ENCODE results near the gene LHB.
A peak's percentile ranks its signal among the peaks of the same experiment; 100 is the strongest.
"Not testable (repeated sequence)": the region's sequence is repeated elsewhere in the genome, so short reads cannot be mapped to it uniquely, and the experiment has no call there.

The LHB gene

DNA sequence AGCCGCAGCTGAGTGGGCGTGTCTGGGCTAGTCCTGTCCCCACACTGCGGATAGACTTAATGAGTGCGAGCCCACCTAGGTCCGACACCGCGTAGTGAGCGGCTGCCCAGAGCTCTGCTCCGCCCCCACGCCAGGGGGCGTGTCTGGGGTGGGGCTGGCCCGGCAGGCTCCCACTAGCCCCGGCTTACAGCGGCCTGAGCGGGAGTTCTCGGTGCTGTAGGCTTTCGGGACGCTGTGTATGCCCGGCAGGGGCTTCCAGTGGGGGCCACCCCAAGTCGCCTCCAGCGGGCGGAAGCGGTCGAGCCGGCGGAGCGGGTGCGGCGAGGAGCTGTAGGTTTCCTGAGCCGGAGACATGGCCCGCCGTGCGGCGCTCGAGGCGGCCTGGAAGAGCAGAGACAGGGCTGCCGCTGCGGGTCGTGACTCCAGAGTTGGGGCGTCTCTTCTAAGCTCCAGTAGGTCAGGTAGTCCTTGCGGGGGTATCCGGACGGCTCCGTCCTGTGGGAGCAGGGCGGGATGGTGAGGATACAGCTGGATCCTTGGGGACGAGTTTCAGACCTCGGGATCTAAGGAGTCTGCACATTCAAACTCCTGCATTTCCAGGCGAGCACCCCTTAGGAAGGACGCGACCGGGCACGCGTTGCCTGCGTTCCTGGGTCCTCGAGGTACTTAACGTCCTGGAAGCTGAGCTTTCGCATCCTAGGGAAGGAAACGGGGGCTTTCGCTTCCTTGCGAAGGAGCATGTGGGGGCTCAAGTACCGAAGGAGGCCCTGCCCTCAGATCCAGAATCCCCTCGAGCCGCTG is 39.4 kb upstream of the LHB start:
- peaks cover 4% of the 10 kb centered on the region for H3K4me1 ChIP-seq
- no peak overlapping the region for H3K9ac ChIP-seq
- H3K27me3 ChIP-seq (ENCODE audit: control insufficient read depth, insufficient read depth, low read length) = no peaks in the 10 kb centered on the region
- peak overlapping the region; percentile 70 for H3K4me3 ChIP-seq (ENCODE audit: low read depth, low read length)
- H3K79me2 ChIP-seq = no peaks in the 10 kb centered on the region
- H3K9me3 ChIP-seq (ENCODE audit: control insufficient read depth, low read length) = no peaks in the 10 kb centered on the region
- peak; percentile 34 for TF ChIP-seq CTCF (IDR thresholded peaks at IDR 0.05)
- no peak overlapping the region for H3K27ac ChIP-seq
- no peaks in the 10 kb centered on the region for H3K36me3 ChIP-seq (ENCODE audit: control insufficient read depth, insufficient read depth, low read length)
- peak overlapping the region; percentile 99 for H3K4me2 ChIP-seq (ENCODE audit: low read length)
- peak overlapping the region; percentile 91 for H2AFZ ChIP-seq

DNA sequence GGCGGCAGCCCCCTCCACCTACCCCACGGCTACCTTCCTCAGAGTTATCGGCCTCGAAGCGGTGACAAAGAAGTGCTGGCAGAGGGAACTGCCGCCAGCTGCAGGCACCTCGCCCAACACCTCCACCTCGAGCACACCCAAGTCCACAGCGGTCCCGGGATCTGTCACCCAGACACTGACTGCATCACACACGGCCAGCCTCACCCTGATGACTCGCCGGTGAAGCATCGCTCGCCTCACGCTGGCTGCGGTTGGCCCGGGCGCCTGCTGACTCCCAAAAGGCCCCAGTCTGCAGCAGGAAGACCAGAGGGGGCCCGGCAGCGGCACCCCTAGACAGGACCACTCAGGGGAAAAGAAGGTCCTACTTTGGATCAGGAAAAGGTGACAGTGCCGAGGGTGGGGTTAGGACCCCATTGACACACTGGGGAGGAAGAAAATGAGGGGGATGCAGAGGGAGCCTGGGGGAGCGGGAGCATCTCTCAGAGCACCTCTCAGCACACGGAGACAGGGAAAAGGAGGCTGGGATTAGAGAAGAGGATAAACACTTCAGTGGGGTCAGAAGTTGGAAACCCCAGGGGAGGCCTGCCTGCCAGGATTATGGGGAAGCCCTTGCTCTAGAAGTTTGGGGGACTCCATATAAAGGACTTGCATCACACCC is 33.6 kb upstream of the LHB start:
- not testable (repeated sequence) for H3K27ac ChIP-seq; H3K4me1 ChIP-seq; H3K36me3 ChIP-seq (ENCODE audit: control insufficient read depth, insufficient read depth, low read length); H3K79me2 ChIP-seq; H3K4me2 ChIP-seq (ENCODE audit: low read length); H2AFZ ChIP-seq; H3K27me3 ChIP-seq (ENCODE audit: control insufficient read depth, insufficient read depth, low read length); H3K4me3 ChIP-seq (ENCODE audit: low read depth, low read length); H3K9ac ChIP-seq; H3K9me3 ChIP-seq (ENCODE audit: control insufficient read depth, low read length)

GRCh38 chr19:49049834-49050233 is 32.9 kb upstream of the LHB start:
- H3K4me1 ChIP-seq; H3K27ac ChIP-seq; H3K4me3 ChIP-seq (ENCODE audit: low read depth, low read length); H2AFZ ChIP-seq; H3K79me2 ChIP-seq; H3K36me3 ChIP-seq (ENCODE audit: control insufficient read depth, insufficient read depth, low read length); H3K9ac ChIP-seq; H3K27me3 ChIP-seq (ENCODE audit: control insufficient read depth, insufficient read depth, low read length); H3K4me2 ChIP-seq (ENCODE audit: low read length); H3K9me3 ChIP-seq (ENCODE audit: control insufficient read depth, low read length): not testable (repeated sequence)

GRCh38 chr19:49049011-49049410 is 32.1 kb upstream of the LHB start, which contains the start of gene CGB8:
Gene CGB8 (minus strand): TSS chr19:49049111. CDS start chr19:49048739, 372 bp downstream.
- H3K36me3 ChIP-seq (ENCODE audit: control insufficient read depth, insufficient read depth, low read length); H3K27me3 ChIP-seq (ENCODE audit: control insufficient read depth, insufficient read depth, low read length): not testable (repeated sequence)

GRCh38 chr19:49043548-49043947 is 26.7 kb upstream of the LHB start, which contains the start of gene CGB5:
Gene CGB5 (plus strand): TSS chr19:49043848. CDS start chr19:49044210, 362 bp downstream.
- H3K27ac ChIP-seq = not testable (repeated sequence)

More at GRCh38 chr19:49049011-49049410, 32.1 kb upstream of the LHB start, which contains the start of gene CGB8:
- not testable (repeated sequence) for H3K4me2 ChIP-seq (ENCODE audit: low read length); H3K4me3 ChIP-seq (ENCODE audit: low read depth, low read length); H3K27ac ChIP-seq; H3K9ac ChIP-seq; H2AFZ ChIP-seq; H3K9me3 ChIP-seq (ENCODE audit: control insufficient read depth, low read length); H3K4me1 ChIP-seq; H3K79me2 ChIP-seq

DNA sequence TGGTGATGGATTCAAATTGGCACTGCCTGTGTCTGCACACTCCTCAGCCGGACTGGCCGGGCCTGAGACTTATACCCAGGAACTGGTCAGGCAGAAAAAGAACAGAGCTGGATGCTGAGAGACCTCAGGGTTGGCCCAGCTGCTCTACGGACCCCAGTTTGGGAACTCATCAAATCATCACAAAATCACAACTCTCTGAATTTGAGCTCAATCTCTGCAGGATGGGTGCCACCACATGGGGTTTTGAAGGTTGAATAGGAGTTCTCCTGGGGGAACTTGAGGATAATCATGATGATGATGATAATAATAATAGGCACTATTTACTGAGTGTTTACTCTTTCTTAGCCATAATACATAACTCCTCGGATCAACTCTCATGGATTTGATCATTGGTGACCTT is 25.8 kb upstream of the LHB start:
- H3K4me3 ChIP-seq (ENCODE audit: low read depth, low read length); H3K27me3 ChIP-seq (ENCODE audit: control insufficient read depth, insufficient read depth, low read length); H3K36me3 ChIP-seq (ENCODE audit: control insufficient read depth, insufficient read depth, low read length); H3K4me1 ChIP-seq; H3K79me2 ChIP-seq; H2AFZ ChIP-seq; H3K27ac ChIP-seq; H3K9ac ChIP-seq; H3K4me2 ChIP-seq (ENCODE audit: low read length); H3K9me3 ChIP-seq (ENCODE audit: control insufficient read depth, low read length): not testable (repeated sequence)

More at GRCh38 chr19:49043548-49043947, 26.7 kb upstream of the LHB start, which contains the start of gene CGB5:
- H3K4me2 ChIP-seq (ENCODE audit: low read length); H2AFZ ChIP-seq; H3K79me2 ChIP-seq; H3K9me3 ChIP-seq (ENCODE audit: control insufficient read depth, low read length); H3K27me3 ChIP-seq (ENCODE audit: control insufficient read depth, insufficient read depth, low read length); H3K36me3 ChIP-seq (ENCODE audit: control insufficient read depth, insufficient read depth, low read length); H3K4me1 ChIP-seq; H3K4me3 ChIP-seq (ENCODE audit: low read depth, low read length); H3K9ac ChIP-seq: not testable (repeated sequence)

DNA sequence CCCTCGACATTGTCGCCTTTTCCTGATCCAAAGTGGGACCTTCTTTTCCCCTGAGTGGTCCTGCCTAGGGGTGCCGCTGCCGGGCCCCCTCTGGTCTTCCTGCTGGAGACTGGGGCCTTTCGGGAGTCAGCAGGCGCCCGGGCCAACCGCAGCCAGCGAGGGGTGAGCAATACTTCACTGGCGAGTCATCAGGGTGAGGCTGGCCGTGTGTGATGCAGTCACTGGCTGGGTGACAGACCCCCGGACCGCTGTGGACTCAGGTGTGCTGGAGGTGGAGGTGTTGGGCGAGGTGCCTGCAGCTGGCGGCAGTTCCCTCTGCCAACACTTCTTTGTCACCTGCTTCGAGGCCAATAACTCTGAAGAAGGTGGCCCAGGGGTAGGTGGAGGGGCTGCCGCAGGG is 25.3 kb upstream of the LHB start:
- no peak overlapping the region for H2AFZ ChIP-seq
- H3K4me1 ChIP-seq = no peaks in the 10 kb centered on the region
- no peak overlapping the region for H3K4me2 ChIP-seq (ENCODE audit: low read length)
- no peaks in the 10 kb centered on the region for H3K79me2 ChIP-seq
- no peak overlapping the region for H3K4me3 ChIP-seq (ENCODE audit: low read depth, low read length)
- H3K9ac ChIP-seq = no peak overlapping the region
- H3K9me3 ChIP-seq (ENCODE audit: control insufficient read depth, low read length) = no peaks in the 10 kb centered on the region
- TF ChIP-seq CTCF (IDR thresholded peaks at IDR 0.05) = no peak
- H3K27ac ChIP-seq = no peak overlapping the region
- no peaks in the 10 kb centered on the region for H3K27me3 ChIP-seq (ENCODE audit: control insufficient read depth, insufficient read depth, low read length)
- H3K36me3 ChIP-seq (ENCODE audit: control insufficient read depth, insufficient read depth, low read length) = no peaks in the 10 kb centered on the region

DNA sequence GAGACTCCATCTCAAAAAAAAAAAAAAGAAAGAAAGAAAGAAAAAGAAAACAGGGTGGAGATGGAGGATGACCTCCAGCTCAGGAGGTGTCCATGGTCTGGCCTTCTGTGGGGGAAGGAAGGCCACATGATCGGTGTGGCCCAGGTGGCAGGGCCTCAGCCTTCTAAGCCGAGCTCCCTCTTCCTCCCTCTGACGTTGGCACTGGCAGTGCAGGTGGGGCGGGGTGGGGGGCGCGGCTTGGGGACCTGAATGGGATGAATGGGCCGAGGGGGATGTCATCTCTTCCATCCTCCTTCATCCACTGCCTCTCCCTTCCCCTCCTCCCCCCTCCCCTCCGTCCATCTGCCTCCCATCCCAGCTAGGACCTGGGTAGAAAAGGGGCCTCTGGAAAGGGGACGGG is 22.8 kb upstream of the LHB start:
- not testable (repeated sequence) for H3K9ac ChIP-seq; H3K4me2 ChIP-seq (ENCODE audit: low read length); H3K27me3 ChIP-seq (ENCODE audit: control insufficient read depth, insufficient read depth, low read length); H3K9me3 ChIP-seq (ENCODE audit: control insufficient read depth, low read length); H2AFZ ChIP-seq; H3K4me1 ChIP-seq; H3K36me3 ChIP-seq (ENCODE audit: control insufficient read depth, insufficient read depth, low read length); H3K27ac ChIP-seq; H3K4me3 ChIP-seq (ENCODE audit: low read depth, low read length); H3K79me2 ChIP-seq

GRCh38 chr19:49038557-49039276 is 21.8 kb upstream of the LHB start:
- not testable (repeated sequence) for H3K36me3 ChIP-seq (ENCODE audit: control insufficient read depth, insufficient read depth, low read length); H3K4me3 ChIP-seq (ENCODE audit: low read depth, low read length); H2AFZ ChIP-seq; H3K4me1 ChIP-seq; H3K9ac ChIP-seq; H3K79me2 ChIP-seq; H3K27ac ChIP-seq; H3K4me2 ChIP-seq (ENCODE audit: low read length); H3K27me3 ChIP-seq (ENCODE audit: control insufficient read depth, insufficient read depth, low read length); H3K9me3 ChIP-seq (ENCODE audit: control insufficient read depth, low read length)
